Liver (tissue), 3 donors: ENCODE measurements around the gene PDZRN4.

ENCODE experiments used
- CTCF ChIP-seq: fragments of 150-350 bp; IDR thresholded peaks from 2 replicates; pipeline ENCODE4 v1.5.1; 2017; ENCODE audit warnings: improper control_type of control experiment, low read depth, low read length; ENCODE audit not compliant: missing input control
- EGR1 ChIP-seq, 2 donors: IDR thresholded peaks; 2 replicates each; pipeline ENCODE4 v1.6.1; 2016 to 2018; ENCODE audit warnings: antibody characterized with exemption in 2 of 2, low read depth in 2 of 2
- FOXA1 ChIP-seq: IDR thresholded peaks from 2 replicates; pipeline ENCODE4 v1.6.1; 2016; ENCODE audit warnings: antibody characterized with exemption
- GABPA ChIP-seq, 2 donors: IDR thresholded peaks in 1 of 2; conservative IDR thresholded peaks in 1 of 2; 2 replicates each; pipeline ENCODE4 v1.6.1; 2016; ENCODE audit warnings: antibody characterized with exemption in 2 of 2, mild to moderate bottlenecking in 1 of 2, moderate library complexity in 1 of 2
- HNF4A ChIP-seq, 2 donors: conservative IDR thresholded peaks; 2 replicates each; pipeline ENCODE4 v1.6.1; 2016; ENCODE audit warnings: antibody characterized with exemption in 2 of 2, mild to moderate bottlenecking in 2 of 2
- HNF4G ChIP-seq: IDR thresholded peaks from 2 replicates; pipeline ENCODE4 v1.6.1; 2016; ENCODE audit warnings: antibody characterized with exemption
- JUND ChIP-seq, 2 donors: IDR thresholded peaks; 2 replicates each; pipeline ENCODE4 v1.6.1; 2016; ENCODE audit warnings: antibody characterized with exemption in 2 of 2
- MAX ChIP-seq: IDR thresholded peaks from 2 replicates; pipeline ENCODE4 v1.6.1; 2016; ENCODE audit warnings: antibody characterized with exemption
- RAD21 ChIP-seq, 2 donors: IDR thresholded peaks; 2 replicates each; pipeline ENCODE4 v1.6.1; 2016; ENCODE audit warnings: antibody characterized with exemption in 2 of 2, mild to moderate bottlenecking in 2 of 2
- REST ChIP-seq: IDR thresholded peaks from 2 replicates; pipeline ENCODE4 v1.6.1; 2016; ENCODE audit warnings: antibody characterized with exemption, mild to moderate bottlenecking
- SP1 ChIP-seq: IDR thresholded peaks from 2 replicates; pipeline ENCODE4 v1.6.1; 2018; ENCODE audit warnings: antibody characterized with exemption, mild to moderate bottlenecking
- TAF1 ChIP-seq: conservative IDR thresholded peaks from 2 replicates; pipeline ENCODE4 v1.6.1; 2016; ENCODE audit warnings: antibody characterized with exemption, mild to moderate bottlenecking
- ZBTB33 ChIP-seq: IDR thresholded peaks from 2 replicates; pipeline ENCODE4 v1.6.1; 2016; ENCODE audit warnings: antibody characterized with exemption
- donor health status: healthy.
- donor health status: healthy.

GRCh38 chr12:41573445-41573844 is 385.3 kb downstream of the PDZRN4 start:
- TF ChIP-seq EGR1 (IDR thresholded peaks at IDR 0.05; ENCODE audit: low read depth in 2 of 2), result no peak
- TF ChIP-seq TAF1, result no peak
- TF ChIP-seq REST, result no peak
- TF ChIP-seq CTCF, result no peak
- no peak for TF ChIP-seq RAD21 (IDR thresholded peaks at IDR 0.05)
- no peak for TF ChIP-seq MAX
- TF ChIP-seq HNF4A (conservative IDR thresholded peaks at IDR 0.05), result no peak
- no peak for TF ChIP-seq ZBTB33
- TF ChIP-seq FOXA1, result no peak
- no peak for TF ChIP-seq SP1
- no peak for TF ChIP-seq HNF4G
- no peak for TF ChIP-seq JUND (IDR thresholded peaks at IDR 0.05)
- no peak for TF ChIP-seq GABPA (IDR thresholded peaks at IDR 0.05 in 1 of 2, conservative IDR thresholded peaks at IDR 0.05 in 1 of 2)
